NT2/D1 (cell line): ENCODE measurements around the gene CGB7.
A peak's percentile ranks its signal among the peaks of the same experiment; 100 is the strongest.
"Not testable (repeated sequence)": the region's sequence is repeated elsewhere in the genome, so short reads cannot be mapped to it uniquely, and the experiment has no call there.

Experiments used
- DNase-seq: peaks from one replicate; pipeline ENCODE4 v3.0.0-alpha.2; 2011; ENCODE audit warnings: low read depth, low spot score
- H3K27me3 ChIP-seq: 2 replicates; pipeline ENCODE4 v1.6.0; 2011; ENCODE audit warnings: mild to moderate bottlenecking; ENCODE audit not compliant: insufficient read length, insufficient read depth
- H3K36me3 ChIP-seq: 2 replicates; pipeline ENCODE4 v1.6.1; 2011; ENCODE audit warnings: mild to moderate bottlenecking, low read length, mixed read lengths; ENCODE audit not compliant: insufficient read depth, insufficient read length
- H3K4me1 ChIP-seq: 2 replicates; pipeline ENCODE4 v1.5.1; 2011; ENCODE audit not compliant: insufficient read depth, insufficient read length
- H3K4me3 ChIP-seq: 2 replicates; pipeline ENCODE4 v1.5.1; 2011; ENCODE audit warnings: low read depth; ENCODE audit not compliant: insufficient read length
- H3K9ac ChIP-seq: 2 replicates; pipeline ENCODE4 v1.6.0; 2011; ENCODE audit warnings: low read depth; ENCODE audit not compliant: insufficient read length
- H3K9me3 ChIP-seq: 2 replicates; pipeline ENCODE4 v1.5.1; 2011; ENCODE audit warnings: mild to moderate bottlenecking, low read length; ENCODE audit not compliant: insufficient read depth
- SUZ12 ChIP-seq: IDR thresholded peaks from 2 replicates; pipeline ENCODE4 v1.6.1; 2011; ENCODE audit not compliant: insufficient read length, insufficient read depth; ENCODE audit errors: extremely low read depth
- YY1 ChIP-seq: IDR thresholded peaks from 2 replicates; pipeline ENCODE4 v1.6.1; 2011; ENCODE audit not compliant: insufficient read length, insufficient read depth
- ZNF274 ChIP-seq: IDR thresholded peaks from 2 replicates; pipeline ENCODE4 v1.6.1; 2011; ENCODE audit warnings: mild to moderate bottlenecking, low read depth, low read length

CGB7 gene

GRCh38 chr19:49064029-49064629 is 6.6 kb upstream of the CGB7 start:
- peaks cover 19% of the 10 kb centered on the region for H3K4me1 ChIP-seq
- TF ChIP-seq ZNF274: no peak
- TF ChIP-seq YY1: no peak
- no peaks in the 10 kb centered on the region for H3K36me3 ChIP-seq
- no peak for DNase-seq
- peak overlapping the region; percentile 56 for H3K9ac ChIP-seq
- peak overlapping the region; percentile 9 for H3K4me3 ChIP-seq
- peaks cover 11% of the 10 kb centered on the region for H3K27me3 ChIP-seq
- H3K9me3 ChIP-seq: no peaks in the 10 kb centered on the region

- peaks cover 31% of the 10 kb centered on the region for H3K27me3 ChIP-seq
- no peaks in the 10 kb centered on the region for H3K36me3 ChIP-seq
- no peak for DNase-seq
- H3K9me3 ChIP-seq: no peaks in the 10 kb centered on the region
- H3K9ac ChIP-seq: no peak overlapping the region
- H3K4me3 ChIP-seq: no peak overlapping the region
- TF ChIP-seq YY1 (no peak), ZNF274 (no peak), SUZ12 (no peak)
- H3K4me1 ChIP-seq: peaks cover 21% of the 10 kb centered on the region
Measured at GRCh38 chr19:49061445-49061844, 3.9 kb upstream of the CGB7 start.

- H3K9me3 ChIP-seq: no peaks in the 10 kb centered on the region
- H3K9ac ChIP-seq: no peak overlapping the region
- DNase-seq: no peak
- peaks cover 18% of the 10 kb centered on the region for H3K4me1 ChIP-seq
- no peaks in the 10 kb centered on the region for H3K36me3 ChIP-seq
- peaks cover 36% of the 10 kb centered on the region for H3K27me3 ChIP-seq
- TF ChIP-seq SUZ12: no peak
- no peak for TF ChIP-seq YY1
- TF ChIP-seq ZNF274: no peak
- no peak overlapping the region for H3K4me3 ChIP-seq
Measured at GRCh38 chr19:49061000-49061399, 3.5 kb upstream of the CGB7 start.

GRCh38 chr19:49059053-49059452 is 1.5 kb upstream of the CGB7 start:
- Histone ChIP-seq H3K4me1 (peaks cover 8% of the 10 kb centered on the region), H3K27me3 (peaks cover 48% of the 10 kb centered on the region), H3K4me3 (no peak overlapping the region), H3K36me3 (no peaks in the 10 kb centered on the region), H3K9ac (no peak overlapping the region), H3K9me3 (no peaks in the 10 kb centered on the region)
- TF ChIP-seq YY1 (no peak), ZNF274 (no peak), SUZ12 (no peak)
- no peak for DNase-seq

- Histone ChIP-seq H3K9me3 (no peaks in the 10 kb centered on the region), H3K9ac (no peak overlapping the region), H3K4me1 (peaks cover 5% of the 10 kb centered on the region), H3K27me3 (peaks cover 48% of the 10 kb centered on the region), H3K36me3 (no peaks in the 10 kb centered on the region), H3K4me3 (no peak overlapping the region)
- no peak for TF ChIP-seq YY1
- no peak for DNase-seq
Measured at GRCh38 chr19:49058562-49058961, 1.0 kb upstream of the CGB7 start.

- Histone ChIP-seq H3K4me3 (peak overlapping the region; percentile 36), H3K9ac (peak overlapping the region; percentile 70)
Measured at GRCh38 chr19:49056902-49057596, 500 bp downstream of the CGB7 start.

GRCh38 chr19:49056101-49056901 is 1.2 kb downstream of the CGB7 start:
- H3K36me3 ChIP-seq: no peaks in the 10 kb centered on the region
- H3K4me1 ChIP-seq: peaks cover 5% of the 10 kb centered on the region
- TF ChIP-seq YY1 (no peak), ZNF274 (no peak), SUZ12 (no peak)
- peak overlapping the region; percentile 36 for H3K4me3 ChIP-seq
- peak overlapping the region; percentile 70 for H3K9ac ChIP-seq
- no peak for DNase-seq
- no peaks in the 10 kb centered on the region for H3K9me3 ChIP-seq
- peaks cover 48% of the 10 kb centered on the region for H3K27me3 ChIP-seq

More at GRCh38 chr19:49056902-49057596, 500 bp downstream of the CGB7 start:
- not testable (repeated sequence) for H3K36me3 ChIP-seq, H3K4me1 ChIP-seq, H3K9me3 ChIP-seq, DNase-seq
- H3K27me3 ChIP-seq: peaks cover 48% of the 10 kb centered on the region

GRCh38 chr19:49050376-49051033 is 7.0 kb downstream of the CGB7 start:
- not testable (repeated sequence) for DNase-seq, H3K27me3 ChIP-seq, H3K4me3 ChIP-seq, H3K9ac ChIP-seq, H3K4me1 ChIP-seq, H3K36me3 ChIP-seq, H3K9me3 ChIP-seq

GRCh38 chr19:49049834-49050233 is 7.7 kb downstream of the CGB7 start:
- not testable (repeated sequence) for H3K4me1 ChIP-seq, H3K36me3 ChIP-seq, H3K9me3 ChIP-seq, H3K27me3 ChIP-seq, H3K9ac ChIP-seq, H3K4me3 ChIP-seq, DNase-seq

- H3K27me3 ChIP-seq, H3K36me3 ChIP-seq, H3K4me3 ChIP-seq, DNase-seq, H3K9me3 ChIP-seq, H3K4me1 ChIP-seq, H3K9ac ChIP-seq: not testable (repeated sequence)
Measured at GRCh38 chr19:49049011-49049410, 8.5 kb downstream of the CGB7 start, which contains the start of gene CGB8. CGB8 (minus strand) TSS chr19:49049111; CDS start chr19:49048739, 372 bp downstream.
